C4-2B (cell line): ENCODE measurements around the gene ATP2B2.

ENCODE experiments used
- H3K27ac ChIP-seq: fragments of 450-650 bp; 2 replicates; pipeline ENCODE4 v1.5.1; 2017
- ZFX ChIP-seq: fragments of 450-650 bp; IDR thresholded peaks from 2 replicates; pipeline ENCODE4 v1.6.1; 2017
- TF ChIP-seq, protein P1 (sequence below): fragments of 450-650 bp; conservative IDR thresholded peaks from 2 replicates; pipeline ENCODE4 v1.5.1; 2017; ENCODE audit warnings: mild to moderate bottlenecking

ATP2B2 gene

DNA sequence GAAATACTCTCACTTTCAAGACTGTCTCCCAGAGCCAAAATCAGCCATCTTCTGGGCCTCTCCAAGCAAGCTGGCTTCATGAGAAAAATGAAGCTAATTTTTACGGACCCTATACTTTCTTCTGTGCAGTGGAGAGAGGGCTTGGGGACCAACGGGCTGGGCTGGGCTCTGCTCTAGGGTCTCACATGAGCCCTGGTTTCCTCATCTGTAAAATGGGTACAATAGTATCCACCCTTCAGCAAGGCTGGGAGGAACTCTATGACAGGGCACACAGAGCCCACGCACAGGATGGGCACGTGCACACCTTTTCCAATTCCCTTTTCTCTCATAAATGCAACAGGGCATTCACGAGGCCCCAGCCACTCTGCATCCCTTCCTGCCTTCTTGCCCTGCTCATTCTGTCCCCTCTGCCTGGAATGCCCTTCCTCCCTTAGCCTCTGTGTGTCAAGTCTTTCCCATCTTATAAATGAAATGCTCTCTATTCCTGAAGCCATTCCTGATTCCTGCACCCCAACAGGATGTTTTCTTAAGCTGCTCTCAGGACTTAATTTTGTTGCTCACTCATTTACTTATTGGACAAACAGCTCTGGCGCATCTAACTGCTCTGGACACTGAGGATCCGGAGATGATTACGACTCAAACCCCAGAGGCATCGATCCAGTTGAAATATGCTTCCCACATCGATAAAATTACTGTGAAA lies 151.6 kb downstream of the ATP2B2 start:
- H3K27ac ChIP-seq = no peak overlapping the region
- TF ChIP-seq, protein P1, sequence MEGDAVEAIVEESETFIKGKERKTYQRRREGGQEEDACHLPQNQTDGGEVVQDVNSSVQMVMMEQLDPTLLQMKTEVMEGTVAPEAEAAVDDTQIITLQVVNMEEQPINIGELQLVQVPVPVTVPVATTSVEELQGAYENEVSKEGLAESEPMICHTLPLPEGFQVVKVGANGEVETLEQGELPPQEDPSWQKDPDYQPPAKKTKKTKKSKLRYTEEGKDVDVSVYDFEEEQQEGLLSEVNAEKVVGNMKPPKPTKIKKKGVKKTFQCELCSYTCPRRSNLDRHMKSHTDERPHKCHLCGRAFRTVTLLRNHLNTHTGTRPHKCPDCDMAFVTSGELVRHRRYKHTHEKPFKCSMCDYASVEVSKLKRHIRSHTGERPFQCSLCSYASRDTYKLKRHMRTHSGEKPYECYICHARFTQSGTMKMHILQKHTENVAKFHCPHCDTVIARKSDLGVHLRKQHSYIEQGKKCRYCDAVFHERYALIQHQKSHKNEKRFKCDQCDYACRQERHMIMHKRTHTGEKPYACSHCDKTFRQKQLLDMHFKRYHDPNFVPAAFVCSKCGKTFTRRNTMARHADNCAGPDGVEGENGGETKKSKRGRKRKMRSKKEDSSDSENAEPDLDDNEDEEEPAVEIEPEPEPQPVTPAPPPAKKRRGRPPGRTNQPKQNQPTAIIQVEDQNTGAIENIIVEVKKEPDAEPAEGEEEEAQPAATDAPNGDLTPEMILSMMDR = no peak
- TF ChIP-seq ZFX = no peak

DNA sequence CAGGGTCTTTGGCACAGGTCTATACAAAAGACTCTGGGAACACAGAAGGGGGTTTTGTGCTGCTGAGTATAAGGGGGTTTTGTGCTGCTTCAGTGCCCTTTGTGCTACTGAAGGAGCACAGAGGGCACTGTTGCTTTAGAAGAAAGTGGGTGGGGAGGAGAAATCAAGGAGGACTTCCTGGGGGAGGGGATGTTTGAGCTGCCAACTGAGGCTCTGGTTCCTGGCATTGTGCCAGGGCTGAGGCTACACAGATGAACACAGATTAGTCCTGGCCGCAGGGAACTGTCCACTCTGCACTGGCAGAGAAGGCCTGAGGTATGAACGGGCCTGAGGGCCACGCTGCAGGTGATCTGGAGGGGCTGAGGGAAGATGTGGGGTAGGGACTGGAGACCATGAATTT lies 152.2 kb downstream of the ATP2B2 start:
- no peak for TF ChIP-seq ZFX
- TF ChIP-seq, protein P1 = no peak
- no peak overlapping the region for H3K27ac ChIP-seq

DNA sequence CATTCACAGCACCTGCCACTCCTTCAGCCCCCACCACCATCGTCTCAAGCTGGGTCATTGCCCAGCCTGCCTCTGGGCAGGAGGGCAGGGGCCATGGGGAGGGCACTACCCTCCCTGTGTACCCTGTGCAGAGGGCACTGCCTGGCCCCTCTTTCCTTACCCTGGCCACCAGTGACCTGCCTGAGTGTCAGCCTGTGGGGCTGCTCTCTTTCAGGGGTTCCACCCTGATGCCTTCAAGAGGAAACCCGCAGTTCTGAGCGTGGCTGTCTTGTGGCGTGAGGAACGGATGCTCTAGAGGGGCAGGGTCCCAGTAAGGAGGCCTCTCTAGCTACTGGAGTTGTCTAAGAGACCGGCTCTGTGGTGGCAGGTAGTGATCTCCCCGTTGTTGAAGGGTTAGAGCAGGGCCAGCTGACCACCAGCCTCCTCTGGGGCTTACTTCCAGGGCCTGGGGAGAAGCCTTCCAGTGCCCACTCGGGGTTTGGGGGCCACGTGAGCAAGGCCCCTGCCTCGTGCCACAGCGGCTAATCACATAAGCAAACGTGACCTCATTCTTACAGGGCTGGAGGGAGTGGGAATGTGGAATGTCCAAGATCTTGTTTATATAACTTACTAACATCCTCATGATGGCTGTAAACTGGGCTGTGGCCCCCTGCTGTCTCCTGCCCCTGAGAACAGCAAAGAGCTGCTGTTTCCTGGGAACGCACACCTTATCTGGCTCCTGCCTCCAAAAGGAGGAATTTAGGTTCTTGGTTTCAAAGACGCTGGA lies 153.1 kb downstream of the ATP2B2 start:
- no peak overlapping the region for H3K27ac ChIP-seq
- TF ChIP-seq ZFX = no peak
- TF ChIP-seq, protein P1 = no peak

DNA sequence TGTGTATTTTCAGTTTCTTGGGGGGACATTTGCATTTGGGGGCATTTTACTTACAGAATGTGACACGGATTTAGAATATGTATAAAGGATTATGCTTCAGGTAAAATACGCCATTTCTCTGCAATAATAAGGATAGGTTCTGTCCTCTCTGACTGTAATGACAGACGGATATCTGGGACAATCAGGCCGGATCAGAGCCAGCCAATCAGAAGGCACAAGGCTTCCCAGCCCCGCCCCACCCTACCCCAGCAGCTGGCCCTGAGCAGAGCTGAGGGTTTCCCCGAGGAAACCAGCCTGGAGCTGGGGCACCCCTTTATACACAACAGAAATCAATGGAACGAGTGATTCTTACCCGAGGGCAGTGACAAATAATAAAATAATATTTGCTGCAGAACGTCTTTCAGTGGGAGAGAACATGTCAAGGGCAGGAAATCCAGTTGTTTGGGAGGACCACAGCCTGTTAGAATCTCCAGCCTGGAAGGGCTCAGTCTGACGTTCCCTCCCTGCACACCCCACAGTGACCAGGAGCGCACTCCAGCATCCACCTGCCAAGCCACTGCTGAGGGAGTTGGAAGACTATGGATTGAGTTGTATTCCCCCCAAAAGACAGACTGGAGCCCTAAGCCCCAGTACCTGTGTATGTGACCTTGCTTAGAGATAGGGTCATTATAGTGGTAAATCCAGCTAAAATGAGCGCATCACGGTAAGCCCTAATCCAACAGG lies 154.2 kb downstream of the ATP2B2 start:
- no peak overlapping the region for H3K27ac ChIP-seq
- no peak for TF ChIP-seq ZFX
- TF ChIP-seq, protein P1 = no peak

DNA sequence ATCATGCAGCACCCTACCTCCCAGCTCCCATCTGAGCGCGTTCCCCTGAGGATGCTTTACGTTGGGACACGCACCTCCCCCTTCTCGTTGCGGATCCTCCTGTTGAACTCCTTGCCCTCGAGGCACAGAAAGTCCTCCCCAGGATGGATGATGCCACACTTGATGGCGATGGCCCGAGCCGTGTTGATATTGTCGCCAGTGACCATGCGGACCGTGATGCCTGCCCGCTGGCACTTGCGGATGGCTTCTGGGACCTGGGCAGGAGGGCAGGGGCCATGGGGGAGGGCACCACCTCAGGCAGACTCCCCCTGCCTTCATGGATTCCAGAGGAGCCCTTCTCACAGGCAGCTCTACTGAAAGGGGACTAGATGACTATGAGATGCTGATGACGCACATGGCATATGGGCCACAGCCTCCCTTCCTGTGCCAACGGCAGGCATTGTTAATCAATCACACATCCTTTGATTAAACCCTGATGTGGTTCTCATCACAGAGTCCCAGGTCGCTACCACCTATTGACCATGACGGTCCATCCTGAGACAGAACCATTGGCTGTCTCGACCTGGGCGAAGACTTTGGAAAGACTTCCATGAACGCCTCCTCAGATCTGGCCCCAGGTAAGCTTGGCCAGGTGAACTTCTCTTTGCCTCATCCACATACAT lies 154.9 kb downstream of the ATP2B2 start:
- no peak for TF ChIP-seq ZFX
- TF ChIP-seq, protein P1 = no peak
- no peak overlapping the region for H3K27ac ChIP-seq

DNA sequence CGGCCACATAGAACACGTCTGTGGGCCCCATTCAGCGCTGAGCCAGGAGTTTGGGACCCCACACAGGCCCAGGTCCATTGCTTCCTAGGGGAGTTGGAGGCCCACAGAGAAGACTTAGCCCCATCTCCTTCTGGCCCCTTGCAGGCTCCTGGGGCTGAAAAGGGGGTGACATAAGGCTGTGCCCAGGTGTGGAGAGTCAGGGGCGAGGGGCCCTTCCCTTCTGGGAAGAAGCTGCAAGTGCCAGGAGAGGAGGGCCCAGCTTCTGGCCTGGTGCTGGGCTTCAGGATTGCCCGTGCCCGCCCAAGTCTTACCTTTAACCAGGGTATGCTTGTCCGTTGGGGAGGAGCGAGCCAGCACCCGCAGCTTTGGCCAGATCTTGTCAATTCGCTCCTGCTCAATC lies 155.6 kb downstream of the ATP2B2 start:
- no peak for TF ChIP-seq ZFX
- TF ChIP-seq, protein P1 = no peak
- no peak overlapping the region for H3K27ac ChIP-seq
